Measurements from ENCODE around the gene VPS41.
A peak's percentile ranks its signal among the peaks of the same experiment; 100 is the strongest.

VPS41 gene

DNA sequence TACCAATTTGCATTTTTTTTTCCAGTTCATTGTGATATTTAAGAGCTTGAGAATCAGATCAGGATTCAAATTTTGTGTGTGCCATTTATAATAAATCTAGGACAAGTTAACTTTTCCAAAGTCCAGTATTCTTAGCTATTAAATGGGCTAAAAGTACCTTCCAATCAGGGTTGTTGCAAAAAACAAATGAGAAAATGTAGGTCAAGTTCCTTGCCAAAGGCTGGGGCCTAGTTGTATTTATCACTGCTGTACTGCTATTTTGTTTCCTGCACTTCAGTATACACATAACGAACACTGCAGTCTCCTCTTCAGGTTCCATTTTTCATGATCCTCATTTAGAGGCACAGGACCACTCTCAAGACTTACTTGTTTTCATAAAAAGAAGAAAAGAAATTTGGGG lies 7.4 kb upstream of the VPS41 start:
- DNase-seq (ENCODE audit: insufficient read length, low spot score): no peak
- no peak for FAIRE-seq
- TF ChIP-seq POU2F2 (IDR thresholded peaks at IDR 0.05; ENCODE audit: low read depth, low read length): no peak
- no peak for TF ChIP-seq TAF1 (IDR thresholded peaks at IDR 0.05; ENCODE audit: low read depth, low read length)
- TF ChIP-seq SPI1 (IDR thresholded peaks at IDR 0.05; ENCODE audit: low read depth, low read length): no peak
- no peak for TF ChIP-seq POLR2A (IDR thresholded peaks at IDR 0.05; ENCODE audit: low read depth, low read length)

- FAIRE-seq: no peak
- TF ChIP-seq POLR2AphosphoS5 (IDR thresholded peaks at IDR 0.05; ENCODE audit: low read depth, low read length): no peak
- TF ChIP-seq SPI1 (IDR thresholded peaks at IDR 0.05; ENCODE audit: low read depth, low read length): no peak
- TF ChIP-seq POU2F2 (IDR thresholded peaks at IDR 0.05; ENCODE audit: low read depth, low read length): no peak
- TF ChIP-seq PAX5 (IDR thresholded peaks at IDR 0.05; ENCODE audit: insufficient read depth, low read length, severe bottlenecking): no peak
- TF ChIP-seq POLR2A (IDR thresholded peaks at IDR 0.05; ENCODE audit: low read depth, low read length): no peak
- TF ChIP-seq TAF1 (IDR thresholded peaks at IDR 0.05; ENCODE audit: low read depth, low read length): no peak
- no peak for DNase-seq (ENCODE audit: insufficient read length, low spot score)
Observed at GRCh38 chr7:38909870-38910269, 879 bp upstream of the VPS41 start.

- FAIRE-seq (no peak), DNase-seq (ENCODE audit: insufficient read length, low spot score) (no peak)
- TF ChIP-seq PAX5 (IDR thresholded peaks at IDR 0.05; ENCODE audit: insufficient read depth, low read length, severe bottlenecking) (no peak), POLR2AphosphoS5 (IDR thresholded peaks at IDR 0.05; ENCODE audit: low read depth, low read length) (no peak)
Observed at GRCh38 chr7:38907766-38908165, 1.2 kb downstream of the VPS41 start.

- TF ChIP-seq TAF1 (IDR thresholded peaks at IDR 0.05; ENCODE audit: low read depth, low read length) (no peak), POLR2AphosphoS5 (IDR thresholded peaks at IDR 0.05; ENCODE audit: low read depth, low read length) (no peak), POLR2A (IDR thresholded peaks at IDR 0.05; ENCODE audit: low read depth, low read length) (no peak), SPI1 (IDR thresholded peaks at IDR 0.05; ENCODE audit: low read depth, low read length) (peak; percentile 57), PAX5 (IDR thresholded peaks at IDR 0.05; ENCODE audit: insufficient read depth, low read length, severe bottlenecking) (no peak), POU2F2 (IDR thresholded peaks at IDR 0.05; ENCODE audit: low read depth, low read length) (no peak)
- DNase-seq (ENCODE audit: insufficient read length, low spot score): no peak
- no peak for FAIRE-seq
Observed at GRCh38 chr7:38907066-38907465, 1.9 kb downstream of the VPS41 start.

DNA sequence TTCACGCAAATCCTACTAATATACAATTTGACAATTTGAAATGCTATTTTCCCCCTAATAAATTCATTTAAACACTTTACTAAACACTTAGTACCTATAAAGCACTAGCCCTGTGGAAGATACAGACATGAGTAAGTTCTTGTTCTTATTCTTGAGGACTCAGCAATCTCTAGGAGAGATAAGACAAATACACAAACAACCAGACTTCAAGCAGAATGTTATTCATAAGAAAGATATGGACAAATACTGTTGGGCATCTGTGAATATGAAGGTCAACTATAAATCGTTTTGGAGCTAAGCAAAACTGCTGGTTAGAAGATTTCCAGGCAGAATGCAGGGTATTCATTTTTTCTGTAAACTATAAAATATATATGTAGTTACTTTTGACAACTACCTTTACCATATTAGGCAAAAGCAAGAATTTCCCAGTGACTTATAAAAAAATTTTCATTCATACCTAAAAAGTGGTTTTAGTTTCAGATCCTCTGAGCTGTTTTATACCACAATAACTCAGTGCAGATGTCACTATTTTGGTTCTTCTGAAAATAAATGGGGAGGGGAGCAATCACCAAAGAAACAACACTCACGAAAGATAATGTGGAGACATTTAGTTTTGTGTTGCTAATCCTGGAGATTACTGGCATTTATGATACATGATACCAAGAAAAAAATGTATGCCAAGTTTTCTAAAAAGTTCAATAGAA lies 3.8 kb downstream of the VPS41 start:
- FAIRE-seq (no peak), DNase-seq (ENCODE audit: insufficient read length, low spot score) (peak; percentile 20)
- TF ChIP-seq SPI1 (IDR thresholded peaks at IDR 0.05; ENCODE audit: low read depth, low read length) (peak; percentile 85), POU2F2 (IDR thresholded peaks at IDR 0.05; ENCODE audit: low read depth, low read length) (no peak)

DNA sequence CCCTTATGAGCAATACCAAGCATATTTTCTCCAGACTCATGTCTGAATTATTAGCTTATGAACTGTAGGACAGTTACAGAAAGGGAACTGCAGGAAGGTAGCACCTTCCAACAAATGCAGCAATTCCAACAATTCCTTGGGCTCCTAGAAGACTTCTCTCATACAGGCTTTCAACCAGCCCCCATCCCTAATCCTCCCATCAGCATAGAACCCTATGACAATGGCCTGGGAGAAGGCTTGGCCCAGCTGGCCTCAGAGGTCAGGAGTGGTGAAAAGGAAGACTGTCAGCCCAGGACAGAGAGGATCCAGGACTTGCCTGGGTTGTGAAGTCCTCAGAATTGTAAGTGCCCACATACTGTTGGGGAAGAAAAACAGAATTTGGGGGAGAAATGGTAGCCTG lies 5.9 kb downstream of the VPS41 start:
- TF ChIP-seq POU2F2 (IDR thresholded peaks at IDR 0.05; ENCODE audit: low read depth, low read length) (no peak), SPI1 (IDR thresholded peaks at IDR 0.05; ENCODE audit: low read depth, low read length) (no peak), POLR2A (IDR thresholded peaks at IDR 0.05; ENCODE audit: low read depth, low read length) (no peak), TAF1 (IDR thresholded peaks at IDR 0.05; ENCODE audit: low read depth, low read length) (no peak)
- no peak for DNase-seq (ENCODE audit: insufficient read length, low spot score)
- FAIRE-seq: peak; percentile 59

GRCh38 chr7:38902449-38902848 lies 6.5 kb downstream of the VPS41 start:
- no peak for FAIRE-seq
- DNase-seq (ENCODE audit: insufficient read length, low spot score): no peak
- no peak for TF ChIP-seq POLR2AphosphoS5 (IDR thresholded peaks at IDR 0.05; ENCODE audit: low read depth, low read length)
- TF ChIP-seq POLR2A (IDR thresholded peaks at IDR 0.05; ENCODE audit: low read depth, low read length): no peak
- no peak for TF ChIP-seq TAF1 (IDR thresholded peaks at IDR 0.05; ENCODE audit: low read depth, low read length)
- TF ChIP-seq POU2F2 (IDR thresholded peaks at IDR 0.05; ENCODE audit: low read depth, low read length): no peak

DNA sequence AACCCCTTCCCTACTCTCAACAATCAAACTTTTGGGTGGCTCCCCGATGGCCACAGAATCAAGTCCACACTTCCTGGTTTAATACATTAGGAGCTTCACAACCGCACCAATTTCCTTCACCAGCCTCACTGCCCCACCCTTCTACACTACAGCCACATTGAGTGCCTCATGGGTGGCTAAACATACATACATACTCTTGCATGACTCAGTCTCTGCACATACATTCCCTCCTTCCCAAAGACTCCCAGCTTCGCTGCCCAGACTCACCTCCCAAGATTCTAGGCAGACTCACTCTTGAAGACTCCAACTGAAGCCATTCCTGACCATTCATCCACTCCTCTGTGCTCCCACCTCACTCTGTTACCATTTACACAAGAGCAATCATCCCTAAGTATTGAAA lies 15.9 kb downstream of the VPS41 start:
- no peak for TF ChIP-seq POLR2A (IDR thresholded peaks at IDR 0.05; ENCODE audit: low read depth, low read length)
- no peak for TF ChIP-seq POU2F2 (IDR thresholded peaks at IDR 0.05; ENCODE audit: low read depth, low read length)
- no peak for TF ChIP-seq SPI1 (IDR thresholded peaks at IDR 0.05; ENCODE audit: low read depth, low read length)
- no peak for TF ChIP-seq POLR2AphosphoS5 (IDR thresholded peaks at IDR 0.05; ENCODE audit: low read depth, low read length)
- no peak for TF ChIP-seq TAF1 (IDR thresholded peaks at IDR 0.05; ENCODE audit: low read depth, low read length)
- no peak for TF ChIP-seq PAX5 (IDR thresholded peaks at IDR 0.05; ENCODE audit: insufficient read depth, low read length, severe bottlenecking)
- FAIRE-seq: no peak

DNA sequence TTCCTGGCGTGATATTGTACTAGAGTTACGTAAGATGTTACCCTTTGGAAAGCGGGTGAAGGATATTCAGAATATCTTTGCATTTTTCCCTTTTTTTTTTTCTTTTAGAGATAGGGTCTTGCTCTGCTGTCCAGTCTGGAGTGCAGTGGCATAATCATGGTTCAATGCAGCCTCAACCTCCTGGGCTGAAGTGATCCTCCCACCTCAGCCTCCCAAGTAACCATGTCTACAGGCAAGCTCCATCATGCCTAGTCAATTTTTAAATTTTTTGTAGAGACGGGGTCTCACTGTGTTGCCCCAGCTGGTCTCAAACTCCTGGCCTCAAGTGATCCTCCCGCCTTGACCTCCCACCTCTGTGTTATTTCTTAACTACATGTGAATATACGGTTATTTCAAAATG lies 18.4 kb downstream of the VPS41 start:
- FAIRE-seq (no peak), DNase-seq (ENCODE audit: insufficient read length, low spot score) (no peak)
- TF ChIP-seq SPI1 (IDR thresholded peaks at IDR 0.05; ENCODE audit: low read depth, low read length) (no peak), PAX5 (IDR thresholded peaks at IDR 0.05; ENCODE audit: insufficient read depth, low read length, severe bottlenecking) (no peak), TAF1 (IDR thresholded peaks at IDR 0.05; ENCODE audit: low read depth, low read length) (no peak), POLR2A (IDR thresholded peaks at IDR 0.05; ENCODE audit: low read depth, low read length) (no peak), POU2F2 (IDR thresholded peaks at IDR 0.05; ENCODE audit: low read depth, low read length) (no peak), POLR2AphosphoS5 (IDR thresholded peaks at IDR 0.05; ENCODE audit: low read depth, low read length) (no peak)

More for the DNA sequence above, 15.9 kb downstream of the VPS41 start:
- no peak for DNase-seq (ENCODE audit: insufficient read length, low spot score)

DNA sequence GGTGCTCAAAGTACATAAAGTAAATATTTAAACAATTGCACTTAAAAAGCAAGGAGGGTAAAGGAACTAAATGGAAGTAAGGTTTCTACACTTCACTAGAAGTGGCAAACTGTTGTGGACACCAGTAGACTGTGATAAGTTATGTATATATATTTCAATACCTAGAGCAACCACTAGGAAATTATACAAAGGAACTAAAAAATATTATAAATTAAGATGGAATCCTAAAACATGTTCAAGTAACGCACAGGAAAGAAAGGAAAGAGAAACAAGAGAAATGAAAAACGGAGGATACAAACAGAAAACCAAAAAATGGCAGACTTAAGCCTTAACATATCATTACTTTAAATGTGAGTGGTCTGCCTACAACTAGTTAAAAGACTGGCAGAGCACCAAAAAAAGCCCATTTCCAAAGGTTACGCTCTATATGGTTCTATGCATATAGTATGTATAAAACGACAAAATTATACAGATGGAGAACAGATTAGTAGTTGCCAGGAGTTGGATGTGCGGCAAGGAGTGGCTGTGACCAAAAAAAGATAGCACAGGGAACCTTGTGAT lies 19.0 kb downstream of the VPS41 start:
- TF ChIP-seq POLR2A (IDR thresholded peaks at IDR 0.05; ENCODE audit: low read depth, low read length) (no peak), POLR2AphosphoS5 (IDR thresholded peaks at IDR 0.05; ENCODE audit: low read depth, low read length) (no peak), SPI1 (IDR thresholded peaks at IDR 0.05; ENCODE audit: low read depth, low read length) (no peak), POU2F2 (IDR thresholded peaks at IDR 0.05; ENCODE audit: low read depth, low read length) (no peak), TAF1 (IDR thresholded peaks at IDR 0.05; ENCODE audit: low read depth, low read length) (no peak), PAX5 (IDR thresholded peaks at IDR 0.05; ENCODE audit: insufficient read depth, low read length, severe bottlenecking) (no peak)
- no peak for FAIRE-seq
- DNase-seq (ENCODE audit: insufficient read length, low spot score): no peak

Measured in GM12891 (cell line).